Memory B cell (primary cell): ENCODE data around the gene ABCA13.

ENCODE experiments used
- ATAC-seq: fragments of 150-1000 bp; cut with Tn5 transposase; 2 replicates; pipeline ENCODE4 v1.10.0; 2021; ENCODE audit warnings: low read depth, mild to moderate bottlenecking, moderate library complexity
- DNase-seq, 2 donors: peaks; one replicate each; pipeline ENCODE4 v3.0.0; 2022; ENCODE audit warnings: low spot score in 2 of 2
- H3K27ac Mint-ChIP-seq: one replicate; pipeline ENCODE4 v1.8.0; 2022; ENCODE audit warnings: mild to moderate bottlenecking, moderate library complexity, mixed read lengths
- H3K27me3 Mint-ChIP-seq: one replicate; pipeline ENCODE4 v1.8.0; 2022; ENCODE audit warnings: mixed read lengths
- H3K36me3 Mint-ChIP-seq: one replicate; pipeline ENCODE4 v1.8.0; 2022; ENCODE audit warnings: mild to moderate bottlenecking, mixed read lengths
- H3K4me1 Mint-ChIP-seq: one replicate; pipeline ENCODE4 v1.8.0; 2022; ENCODE audit warnings: mixed read lengths
- H3K4me3 Mint-ChIP-seq: one replicate; pipeline ENCODE4 v1.8.0; 2022; ENCODE audit warnings: mild to moderate bottlenecking, moderate library complexity, mixed read lengths
- H3K9me3 Mint-ChIP-seq: one replicate; pipeline ENCODE4 v1.8.0; 2022; ENCODE audit warnings: mixed read lengths

ABCA13 gene

GRCh38 chr7:48242846-48243245 is 71.6 kb downstream of the ABCA13 start:
- Mint-ChIP-seq H3K4me3 (no peak overlapping the region), H3K4me1 (no peaks in the 10 kb centered on the region), H3K27ac (no peak overlapping the region), H3K9me3 (no peaks in the 10 kb centered on the region), H3K36me3 (no peaks in the 10 kb centered on the region), H3K27me3 (peaks cover 13% of the 10 kb centered on the region)
- DNase-seq: no peak
- ATAC-seq: no peak

- no peak for DNase-seq
- Mint-ChIP-seq H3K4me1 (no peaks in the 10 kb centered on the region), H3K27me3 (peaks cover 13% of the 10 kb centered on the region), H3K4me3 (no peak overlapping the region), H3K27ac (no peak overlapping the region), H3K36me3 (no peaks in the 10 kb centered on the region), H3K9me3 (no peaks in the 10 kb centered on the region)
- ATAC-seq: no peak
Observed at GRCh38 chr7:48244864-48245271, 73.6 kb downstream of the ABCA13 start.

- no peak overlapping the region for H3K27ac Mint-ChIP-seq
- DNase-seq (no peak), ATAC-seq (no peak)
- H3K27me3 Mint-ChIP-seq: peaks cover 13% of the 10 kb centered on the region
- H3K4me1 Mint-ChIP-seq: no peaks in the 10 kb centered on the region
- H3K9me3 Mint-ChIP-seq: no peaks in the 10 kb centered on the region
- no peaks in the 10 kb centered on the region for H3K36me3 Mint-ChIP-seq
- no peak overlapping the region for H3K4me3 Mint-ChIP-seq
Observed at GRCh38 chr7:48245751-48246472, 74.7 kb downstream of the ABCA13 start.

- DNase-seq (no peak), ATAC-seq (no peak)
- no peak overlapping the region for H3K27ac Mint-ChIP-seq
- no peak overlapping the region for H3K4me3 Mint-ChIP-seq
- peaks cover 2% of the 10 kb centered on the region for H3K4me1 Mint-ChIP-seq
- H3K9me3 Mint-ChIP-seq: peaks cover 2% of the 10 kb centered on the region
- H3K27me3 Mint-ChIP-seq: peaks cover 8% of the 10 kb centered on the region
- no peaks in the 10 kb centered on the region for H3K36me3 Mint-ChIP-seq
Observed at GRCh38 chr7:48249166-48249565, 77.9 kb downstream of the ABCA13 start.

- Mint-ChIP-seq H3K9me3 (peaks cover 2% of the 10 kb centered on the region), H3K27ac (no peak overlapping the region), H3K4me1 (peaks cover 2% of the 10 kb centered on the region), H3K4me3 (no peak overlapping the region), H3K27me3 (peaks cover 4% of the 10 kb centered on the region), H3K36me3 (no peaks in the 10 kb centered on the region)
- ATAC-seq (no peak), DNase-seq (no peak)
Observed at GRCh38 chr7:48250441-48250951, 79.2 kb downstream of the ABCA13 start.

GRCh38 chr7:48251766-48252165 is 80.5 kb downstream of the ABCA13 start:
- no peak for ATAC-seq
- peaks cover 2% of the 10 kb centered on the region for H3K4me1 Mint-ChIP-seq
- DNase-seq: no peak
- peaks cover 3% of the 10 kb centered on the region for H3K27me3 Mint-ChIP-seq
- no peaks in the 10 kb centered on the region for H3K36me3 Mint-ChIP-seq
- H3K9me3 Mint-ChIP-seq: peaks cover 2% of the 10 kb centered on the region
- no peak overlapping the region for H3K4me3 Mint-ChIP-seq
- no peak overlapping the region for H3K27ac Mint-ChIP-seq

- Mint-ChIP-seq H3K4me1 (peaks cover 2% of the 10 kb centered on the region), H3K9me3 (peaks cover 2% of the 10 kb centered on the region)
Observed at GRCh38 chr7:48252995-48253394, 81.7 kb downstream of the ABCA13 start.

GRCh38 chr7:48255046-48255445 is 83.8 kb downstream of the ABCA13 start:
- DNase-seq: no peak

More at GRCh38 chr7:48252995-48253394, 81.7 kb downstream of the ABCA13 start:
- no peak overlapping the region for H3K27ac Mint-ChIP-seq
- peaks cover 3% of the 10 kb centered on the region for H3K27me3 Mint-ChIP-seq
- DNase-seq (no peak), ATAC-seq (no peak)
- no peak overlapping the region for H3K4me3 Mint-ChIP-seq
- no peaks in the 10 kb centered on the region for H3K36me3 Mint-ChIP-seq

GRCh38 chr7:48259463-48260280 is 88.4 kb downstream of the ABCA13 start:
- Mint-ChIP-seq H3K9me3 (peaks cover 1% of the 10 kb centered on the region), H3K27ac (no peak overlapping the region), H3K4me3 (no peak overlapping the region), H3K27me3 (peaks cover 3% of the 10 kb centered on the region), H3K36me3 (no peaks in the 10 kb centered on the region), H3K4me1 (no peaks in the 10 kb centered on the region)
- DNase-seq (no peak), ATAC-seq (no peak)

More at GRCh38 chr7:48255046-48255445, 83.8 kb downstream of the ABCA13 start:
- no peak overlapping the region for H3K4me3 Mint-ChIP-seq
- H3K9me3 Mint-ChIP-seq: peaks cover 2% of the 10 kb centered on the region
- H3K36me3 Mint-ChIP-seq: no peaks in the 10 kb centered on the region
- ATAC-seq: no peak
- H3K4me1 Mint-ChIP-seq: peaks cover 2% of the 10 kb centered on the region
- peaks cover 3% of the 10 kb centered on the region for H3K27me3 Mint-ChIP-seq
- no peak overlapping the region for H3K27ac Mint-ChIP-seq

GRCh38 chr7:48261696-48262095 is 90.4 kb downstream of the ABCA13 start:
- Mint-ChIP-seq H3K27ac (no peak overlapping the region), H3K36me3 (no peaks in the 10 kb centered on the region), H3K27me3 (peaks cover 2% of the 10 kb centered on the region), H3K9me3 (peaks cover 1% of the 10 kb centered on the region), H3K4me3 (no peak overlapping the region), H3K4me1 (no peaks in the 10 kb centered on the region)
- no peak for DNase-seq
- ATAC-seq: no peak

- H3K4me1 Mint-ChIP-seq: no peaks in the 10 kb centered on the region
- no peak overlapping the region for H3K4me3 Mint-ChIP-seq
- H3K27ac Mint-ChIP-seq: no peak overlapping the region
- ATAC-seq (no peak), DNase-seq (no peak)
- H3K9me3 Mint-ChIP-seq: peaks cover 1% of the 10 kb centered on the region
- peaks cover 2% of the 10 kb centered on the region for H3K27me3 Mint-ChIP-seq
- no peaks in the 10 kb centered on the region for H3K36me3 Mint-ChIP-seq
Observed at GRCh38 chr7:48262606-48263310, 91.5 kb downstream of the ABCA13 start.

- H3K9me3 Mint-ChIP-seq: peaks cover 1% of the 10 kb centered on the region
- H3K27me3 Mint-ChIP-seq: peaks cover 2% of the 10 kb centered on the region
- H3K27ac Mint-ChIP-seq: no peak overlapping the region
- ATAC-seq (no peak), DNase-seq (no peak)
- H3K4me3 Mint-ChIP-seq: no peak overlapping the region
- no peaks in the 10 kb centered on the region for H3K36me3 Mint-ChIP-seq
- H3K4me1 Mint-ChIP-seq: no peaks in the 10 kb centered on the region
Observed at GRCh38 chr7:48263311-48263650, 92.0 kb downstream of the ABCA13 start.

GRCh38 chr7:48269066-48269465 is 97.8 kb downstream of the ABCA13 start:
- Mint-ChIP-seq H3K4me1 (no peaks in the 10 kb centered on the region), H3K36me3 (no peaks in the 10 kb centered on the region), H3K9me3 (no peaks in the 10 kb centered on the region), H3K27me3 (peaks cover 3% of the 10 kb centered on the region), H3K4me3 (no peak overlapping the region), H3K27ac (no peak overlapping the region)
- ATAC-seq (no peak), DNase-seq (no peak)

- Mint-ChIP-seq H3K4me1 (no peaks in the 10 kb centered on the region), H3K36me3 (no peaks in the 10 kb centered on the region), H3K27me3 (no peaks in the 10 kb centered on the region), H3K4me3 (no peak overlapping the region), H3K9me3 (no peaks in the 10 kb centered on the region), H3K27ac (no peak overlapping the region)
- no peak for DNase-seq
- ATAC-seq: no peak
Observed at GRCh38 chr7:48274662-48275061, 103.4 kb downstream of the ABCA13 start.
